Smooth muscle cell (in vitro differentiated cells): ENCODE data around the gene RCHY1. TPM values are rescaled to one million over a fixed set of nuclear protein-coding genes. Genes with fewer than 3 reads are reported as not detected.

ENCODE experiments used
- DNase-seq: peaks from one replicate; lab custom pipeline; 2025; ENCODE audit not compliant: unreplicated experiment; lab: John Stamatoyannopoulos, UW
- H2AFZ ChIP-seq: fragments of 200-600 bp; sonication (generic); 2 replicates; pipeline ENCODE4 v1.6.0; 2016; ENCODE audit warnings: antibody characterized with exemption, low read depth, mild to moderate bottlenecking
- H3F3A ChIP-seq: fragments of 200-600 bp; sonication (generic); 2 replicates; pipeline ENCODE4 v1.6.0; 2017; ENCODE audit warnings: antibody characterized with exemption, low read depth
- H3K27ac ChIP-seq: fragments of 200-600 bp; sonication (generic); 2 replicates; pipeline ENCODE4 v1.5.1; 2016; ENCODE audit warnings: low read depth, mild to moderate bottlenecking
- H3K27me3 ChIP-seq: fragments of 200-600 bp; sonication (generic); 2 replicates; pipeline ENCODE4 v1.6.1; 2016; ENCODE audit warnings: low read depth, mild to moderate bottlenecking
- H3K36me3 ChIP-seq: fragments of 200-600 bp; sonication (generic); 2 replicates; pipeline ENCODE4 v1.5.1; 2016; ENCODE audit warnings: low read depth
- H3K4me1 ChIP-seq: fragments of 200-600 bp; sonication (generic); 2 replicates; pipeline ENCODE4 v1.5.1; 2016; ENCODE audit warnings: low read depth
- H3K4me2 ChIP-seq: fragments of 200-600 bp; sonication (generic); 2 replicates; pipeline ENCODE4 v1.6.0; 2016; ENCODE audit warnings: mild to moderate bottlenecking
- H3K4me3 ChIP-seq: fragments of 200-600 bp; sonication (generic); 2 replicates; pipeline ENCODE4 v1.5.1; 2016; ENCODE audit warnings: mild to moderate bottlenecking
- H3K79me2 ChIP-seq: fragments of 200-600 bp; sonication (generic); 2 replicates; pipeline ENCODE4 v1.6.0; 2016; ENCODE audit warnings: low read depth, mild to moderate bottlenecking
- H3K9ac ChIP-seq: fragments of 200-600 bp; sonication (generic); 2 replicates; pipeline ENCODE4 v1.6.0; 2016; ENCODE audit warnings: low read depth
- H3K9me3 ChIP-seq: fragments of 200-600 bp; sonication (generic); replicated peaks from 2 replicates; pipeline ENCODE4 v1.5.1; 2016; ENCODE audit warnings: low read depth
- H4K20me1 ChIP-seq: fragments of 200-600 bp; sonication (generic); 2 replicates; pipeline ENCODE4 v1.6.0; 2016; ENCODE audit warnings: low read depth
- CTCF ChIP-seq: fragments of 200-600 bp; sonication (generic); IDR thresholded peaks from 2 replicates; pipeline ENCODE4 v1.5.1; 2017; ENCODE audit warnings: borderline replicate concordance, mild to moderate bottlenecking, antibody characterized with exemption; ENCODE audit not compliant: insufficient read depth, poor library complexity, severe bottlenecking
- WGBS: methylation state at CpG from one replicate; pipeline ENCODE4 v1.1.7; 2016; ENCODE audit warnings: low lambda C conversion rate; 5-methylcytosine and 5-hydroxymethylcytosine counted together
- polyA plus RNA-seq: library from polyadenylated mRNA; unstranded; fragments of >200 nt; fragmentation: Nextera tagmentation; extraction: Ambion mirVana; gene quantifications from 2 replicates; pipeline ENCODE4 v1.2.1, GENCODE V29; 2016
- total RNA-seq: library from RNA; depleted of rRNA; stranded (reverse); fragments of >200 nt; gene quantifications from 2 replicates; pipeline ENCODE4 v1.2.3, GENCODE V29; 2014

RCHY1 gene
- total and polyA plus RNA-seq, 2 experiments from 2014 or later, result 19.3 to 45.9 TPM

- no peak for DNase-seq
- Histone ChIP-seq H3K27me3 (no peaks in the 10 kb centered on the region), H3K9ac (no peak overlapping the region), H4K20me1 (no peaks in the 10 kb centered on the region), H3K4me2 (no peak overlapping the region), H2AFZ (no peak overlapping the region), H3K27ac (no peak overlapping the region), H3K4me3 (no peak overlapping the region), H3F3A (no peaks in the 10 kb centered on the region), H3K79me2 (no peaks in the 10 kb centered on the region), H3K36me3 (no peaks in the 10 kb centered on the region), H3K9me3 (no peaks in the 10 kb centered on the region), H3K4me1 (no peaks in the 10 kb centered on the region)
- 85% methylated on average over 1 of the region's 1 CpG for WGBS
- TF ChIP-seq CTCF, result no peak
Observed at GRCh38 chr4:75429208-75429607, 85.0 kb downstream of the RCHY1 start.

Other genes with a start within 250 kb of the RCHY1 start
- 14.7 and 21.3 TPM in 2 replicates for gene THAP6, start 70 bp upstream of the RCHY1 start, total RNA-seq
- 7.4 and 9.3 TPM in 2 replicates for gene THAP6, start 70 bp upstream of the RCHY1 start, polyA plus RNA-seq
- gene ODAPH, start 41.7 kb upstream of the RCHY1 start, total RNA-seq, result 142 and 193 TPM in 2 replicates
- 165 and 543 TPM in 2 replicates for gene ODAPH, start 41.7 kb upstream of the RCHY1 start, polyA plus RNA-seq
- gene CDKL2, start 116.1 kb upstream of the RCHY1 start, total RNA-seq, result 1.4 and 8.4 TPM in 2 replicates
- 0.58 and 1.6 TPM in 2 replicates for gene CDKL2, start 116.1 kb upstream of the RCHY1 start, polyA plus RNA-seq
- gene G3BP2, start 159.0 kb upstream of the RCHY1 start, total RNA-seq, result 149 and 172 TPM in 2 replicates
- 81.7 and 84.5 TPM in 2 replicates for gene G3BP2, start 159.0 kb upstream of the RCHY1 start, polyA plus RNA-seq
- 94.6 and 111 TPM in 2 replicates for gene USO1, start 210.2 kb upstream of the RCHY1 start, total RNA-seq
- 43.1 and 50.4 TPM in 2 replicates for gene USO1, start 210.2 kb upstream of the RCHY1 start, polyA plus RNA-seq